NOMO-1 (cell line): ENCODE measurements around the gene TOX3.

Experiments
- DNase-seq, 2 experiments: peaks; one replicate each; lab custom pipeline; 2025; ENCODE audit not compliant: unreplicated experiment in 2 of 2; lab: John Stamatoyannopoulos, UW

The TOX3 gene

DNA sequence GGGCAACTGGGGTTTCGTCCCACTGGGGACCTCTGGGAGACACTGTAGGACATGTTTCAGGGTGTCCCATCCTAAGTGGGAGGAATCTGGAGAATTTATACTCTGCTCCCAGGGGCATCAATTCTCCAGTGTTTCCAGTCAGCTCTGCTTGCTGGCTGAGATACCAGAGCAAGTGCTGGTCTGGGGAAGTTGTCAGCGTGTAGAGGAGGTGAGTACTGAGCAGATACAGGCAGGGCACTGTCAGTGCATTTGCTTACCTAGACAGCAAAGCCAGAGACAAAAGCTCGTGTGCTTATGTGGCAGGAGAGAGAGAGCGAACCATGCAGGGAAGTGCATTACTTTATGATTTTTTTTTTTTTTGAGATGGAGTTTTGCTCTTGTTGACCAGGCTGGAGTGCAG, 20.2 kb upstream of the TOX3 start:
- DNase-seq = no peak

- DNase-seq = no peak
These were observed 17.0 kb upstream of the TOX3 start for GRCh38 chr16:52563767-52564611.

GRCh38 chr16:52562770-52563169, 15.8 kb upstream of the TOX3 start:
- no peak for DNase-seq

- DNase-seq = no peak
These were observed 15.2 kb upstream of the TOX3 start for GRCh38 chr16:52561910-52562741.

DNA sequence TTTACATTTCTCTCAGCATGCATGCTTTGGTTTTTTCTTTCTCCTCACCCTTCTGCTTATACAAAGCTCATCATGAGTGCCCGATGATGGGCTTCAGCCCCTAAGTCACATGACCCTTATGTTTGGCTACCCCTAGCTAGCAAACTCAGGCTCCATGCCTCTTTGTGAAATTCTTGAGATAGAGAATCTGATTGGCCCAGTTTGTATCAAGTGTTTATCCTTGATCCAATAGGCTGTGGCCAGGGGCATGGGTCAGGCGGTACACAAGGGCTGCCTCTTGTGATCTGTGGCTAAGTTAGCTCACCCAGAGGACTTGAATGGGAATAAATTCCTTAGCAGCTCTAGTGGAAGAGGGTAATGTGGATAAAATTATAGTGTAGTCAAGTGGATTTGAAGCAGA, 11.5 kb upstream of the TOX3 start:
- no peak for DNase-seq

GRCh38 chr16:52557236-52557635, 10.3 kb upstream of the TOX3 start:
- no peak for DNase-seq

DNA sequence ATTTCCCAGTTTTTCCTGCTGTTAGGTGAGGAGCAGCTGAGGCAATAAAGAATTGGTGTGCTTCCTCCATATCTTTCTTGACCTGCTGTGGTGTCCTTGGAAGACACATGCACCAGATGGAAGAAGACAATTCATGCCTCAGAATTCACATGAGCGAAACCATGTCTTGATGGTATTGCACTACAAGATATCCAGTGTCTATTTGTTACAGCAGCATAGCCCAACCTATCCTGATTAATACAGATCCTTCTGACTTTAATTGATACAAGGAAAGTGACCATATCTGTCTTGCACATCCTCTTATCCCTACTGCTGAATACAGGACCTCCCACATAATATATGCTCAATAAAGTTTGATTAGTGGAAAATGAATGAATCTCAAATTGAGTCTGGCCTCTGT, 9.1 kb upstream of the TOX3 start:
- no peak for DNase-seq

DNA sequence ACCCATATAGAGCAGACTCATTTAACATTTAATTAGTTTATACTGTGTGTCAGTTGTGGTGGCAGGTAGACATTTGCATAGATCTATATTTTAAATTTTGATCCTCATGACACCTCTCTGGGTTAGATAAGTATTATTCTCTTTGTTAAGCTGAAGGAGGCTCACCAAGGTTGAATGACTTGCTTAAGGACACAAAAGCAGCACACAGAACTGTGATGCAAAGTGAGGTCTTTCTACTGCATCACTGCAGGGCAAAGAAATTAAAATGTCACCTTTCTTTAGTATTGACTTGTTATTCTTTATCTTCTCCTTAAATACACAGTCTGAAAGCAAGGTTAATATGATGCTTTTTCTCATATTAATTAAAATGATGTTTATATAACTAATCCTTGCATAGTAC, 8.6 kb upstream of the TOX3 start:
- no peak for DNase-seq

DNA sequence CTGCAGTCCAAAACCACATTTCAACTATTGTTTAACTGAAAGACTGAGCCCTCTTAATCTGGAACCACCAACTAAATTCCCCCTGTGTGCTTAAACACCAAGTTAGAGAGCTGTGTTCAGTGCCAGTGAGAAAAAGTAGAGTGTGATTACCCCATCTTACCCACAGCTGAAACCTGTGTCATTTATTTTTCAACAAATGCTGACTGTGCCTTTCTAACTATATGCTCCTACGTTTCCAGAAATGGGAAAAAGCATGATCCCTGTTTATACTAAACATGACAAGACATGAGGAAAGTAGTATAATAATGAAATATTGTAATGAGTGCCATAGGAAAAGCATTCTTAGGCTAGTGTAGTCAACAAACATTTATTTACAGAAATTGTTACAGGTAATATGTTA, 7.4 kb upstream of the TOX3 start:
- no peak for DNase-seq

GRCh38 chr16:52553322-52553721, 6.4 kb upstream of the TOX3 start:
- DNase-seq = no peak

- DNase-seq = no peak
These were observed 5.7 kb upstream of the TOX3 start for GRCh38 chr16:52552643-52553042.

DNA sequence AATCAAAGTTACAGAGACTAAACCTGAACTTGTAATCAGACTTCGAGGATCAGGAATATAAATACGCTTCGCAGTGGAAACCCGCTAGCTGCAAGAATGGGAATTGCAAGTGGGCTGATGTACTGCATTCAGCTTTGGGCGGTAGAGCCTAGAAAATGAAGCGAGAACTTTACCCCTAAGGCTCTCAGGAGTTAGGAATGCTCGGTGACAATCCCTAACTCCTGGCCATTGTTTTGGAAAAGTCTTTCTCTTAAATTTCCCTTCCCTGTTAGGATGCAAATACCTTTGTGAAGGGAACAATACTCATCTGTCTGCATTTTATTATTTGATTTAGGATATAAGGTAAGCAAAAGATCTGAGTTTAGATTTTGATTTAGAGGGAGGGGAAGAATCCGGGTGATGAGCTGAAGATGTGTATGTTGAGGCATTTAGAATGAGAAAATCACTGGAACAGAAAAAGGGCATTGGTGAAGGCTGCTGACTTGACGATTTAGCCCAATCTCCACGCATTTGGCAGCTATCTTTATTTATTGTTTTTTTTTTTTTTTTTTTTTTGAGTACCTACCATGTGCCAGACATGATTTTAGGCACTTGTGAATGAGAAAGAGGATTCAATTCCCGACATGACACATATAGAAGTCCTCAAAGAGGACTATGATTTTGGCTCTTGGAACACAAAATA, 2.2 kb upstream of the TOX3 start:
- DNase-seq = no peak

DNA sequence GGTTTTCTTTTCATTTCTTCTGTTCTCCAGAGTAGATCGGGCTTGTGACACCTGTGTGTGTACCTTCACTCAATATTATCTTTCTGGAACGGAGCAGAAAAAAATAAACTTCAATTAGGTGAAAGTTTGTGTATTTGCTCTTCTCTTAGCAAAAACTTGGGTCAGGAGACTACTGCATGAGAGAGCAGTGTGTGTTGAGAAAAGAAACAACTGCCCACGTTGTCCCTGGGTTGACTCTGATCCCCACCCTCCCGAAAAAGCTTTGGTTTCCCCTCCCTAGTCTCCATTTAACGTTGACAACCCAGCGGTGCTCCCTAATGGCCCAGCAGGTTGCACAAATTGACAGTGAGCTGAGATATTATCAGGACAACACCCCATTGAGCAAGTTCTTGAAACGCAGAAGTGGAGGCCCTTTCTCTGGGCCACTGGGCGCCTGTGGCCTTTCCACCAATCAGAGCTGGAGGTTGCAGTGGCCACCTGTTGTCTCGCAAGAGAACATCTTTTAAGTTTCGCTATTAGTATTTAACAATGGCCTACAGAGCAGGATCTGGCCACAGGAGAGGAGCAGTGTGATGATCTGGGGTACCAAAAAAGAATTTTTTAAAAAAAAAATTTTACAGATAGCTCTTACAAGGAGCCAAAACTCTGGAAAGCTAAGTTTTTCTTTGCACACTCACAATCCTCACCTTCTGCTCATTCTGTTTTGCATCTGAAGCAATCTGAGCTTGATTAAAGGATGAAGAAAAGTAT, 1.5 kb upstream of the TOX3 start:
- no peak for DNase-seq

DNA sequence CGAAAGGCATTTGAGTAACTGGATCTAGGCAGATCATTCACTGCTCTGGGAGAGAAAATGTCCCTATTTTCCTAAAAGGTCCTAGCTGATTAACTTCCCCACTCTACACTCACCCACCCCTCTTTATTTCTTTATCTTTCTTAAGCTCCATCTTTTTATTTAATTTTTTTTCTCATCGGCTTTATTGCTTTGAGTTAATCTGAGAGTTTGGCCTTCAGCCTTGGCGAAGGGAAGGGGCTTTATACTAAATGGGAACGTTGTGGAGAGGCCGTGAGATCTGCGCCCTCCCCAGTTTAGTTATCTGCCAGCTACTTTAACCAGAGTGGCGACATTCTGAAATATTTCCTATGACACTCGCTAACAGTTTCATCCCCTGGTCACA, 882 bp upstream of the TOX3 start:
- no peak for DNase-seq

DNA sequence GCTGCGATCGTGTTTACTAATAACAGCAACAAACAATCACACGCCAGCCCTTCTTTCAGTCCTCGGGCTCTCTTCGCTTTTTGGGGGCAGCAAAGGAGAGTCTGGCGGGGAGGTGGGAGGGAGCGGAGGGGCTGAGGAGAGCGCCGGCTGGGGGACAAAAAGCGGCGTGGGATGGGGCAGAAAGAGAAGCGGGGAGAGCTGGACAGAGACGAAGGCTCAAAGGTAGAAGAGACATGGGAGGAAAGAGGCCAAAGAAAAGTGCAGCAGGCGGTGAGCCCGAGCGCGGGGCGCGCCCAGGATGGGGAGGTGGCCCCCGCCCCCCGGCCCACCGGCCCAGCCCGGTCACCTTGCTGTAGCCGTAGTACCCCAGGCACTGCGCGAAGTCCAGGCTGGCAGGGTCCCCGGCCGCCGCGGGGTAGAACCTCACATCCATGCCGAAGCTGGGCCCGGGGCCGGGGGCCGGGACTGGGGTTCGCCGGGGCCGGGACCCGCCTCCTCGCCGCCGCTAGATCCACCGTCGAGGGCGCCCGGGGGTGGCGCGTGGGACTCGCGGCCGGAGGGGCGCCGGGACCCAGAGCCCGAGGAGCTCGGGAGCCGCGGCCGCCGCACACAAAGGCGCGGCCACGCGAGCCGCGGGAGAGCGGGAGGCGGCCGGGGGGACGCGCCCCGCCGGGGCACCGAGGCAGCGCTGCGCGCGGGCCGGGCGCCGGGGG, 496 bp downstream of the TOX3 start:
- DNase-seq = no peak

GRCh38 chr16:52545898-52546266, 1.1 kb downstream of the TOX3 start:
- DNase-seq = no peak

GRCh38 chr16:52545222-52545897, 1.6 kb downstream of the TOX3 start:
- no peak for DNase-seq

DNA sequence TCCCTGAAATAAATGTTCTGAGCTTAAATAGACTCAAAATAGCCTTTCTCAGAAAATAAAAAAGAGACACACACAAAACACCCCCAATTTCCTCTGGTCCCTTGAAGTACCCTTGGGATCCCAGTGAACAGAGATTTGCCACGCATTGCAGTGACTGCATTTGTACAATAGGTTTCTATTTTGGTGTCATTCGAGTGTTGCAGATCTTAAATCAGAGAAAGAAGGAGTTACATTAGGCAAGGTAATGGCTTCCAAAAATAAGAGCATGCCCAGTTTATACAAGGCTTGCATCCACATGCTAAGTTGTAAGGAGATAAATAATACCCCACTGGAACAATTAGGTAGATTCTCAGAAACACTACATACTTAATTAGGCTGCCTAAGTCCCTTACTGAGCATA, 2.2 kb downstream of the TOX3 start:
- no peak for DNase-seq

GRCh38 chr16:52543654-52544053, 3.3 kb downstream of the TOX3 start:
- no peak for DNase-seq

GRCh38 chr16:52540910-52541309, 6.0 kb downstream of the TOX3 start:
- no peak for DNase-seq
